Glomerular endothelial cell (primary cell): ENCODE results near the gene PHYHD1. TPM values are rescaled to one million over a fixed set of nuclear protein-coding genes. Genes with fewer than 3 reads are reported as not detected.

Experiments used
- DNase-seq: peaks from one replicate; pipeline ENCODE4 v3.0.0-alpha.2; 2011; ENCODE audit warnings: low read depth, low spot score; ENCODE audit errors: extremely low read depth
- total RNA-seq: library from RNA; depleted of rRNA; stranded (reverse); fragments of >200 nt; gene quantifications from 2 replicates; pipeline ENCODE4 v1.2.3, GENCODE V29; 2015

The PHYHD1 gene
- total RNA-seq, result 0.23 and 2.9 TPM in 2 replicates

DNA sequence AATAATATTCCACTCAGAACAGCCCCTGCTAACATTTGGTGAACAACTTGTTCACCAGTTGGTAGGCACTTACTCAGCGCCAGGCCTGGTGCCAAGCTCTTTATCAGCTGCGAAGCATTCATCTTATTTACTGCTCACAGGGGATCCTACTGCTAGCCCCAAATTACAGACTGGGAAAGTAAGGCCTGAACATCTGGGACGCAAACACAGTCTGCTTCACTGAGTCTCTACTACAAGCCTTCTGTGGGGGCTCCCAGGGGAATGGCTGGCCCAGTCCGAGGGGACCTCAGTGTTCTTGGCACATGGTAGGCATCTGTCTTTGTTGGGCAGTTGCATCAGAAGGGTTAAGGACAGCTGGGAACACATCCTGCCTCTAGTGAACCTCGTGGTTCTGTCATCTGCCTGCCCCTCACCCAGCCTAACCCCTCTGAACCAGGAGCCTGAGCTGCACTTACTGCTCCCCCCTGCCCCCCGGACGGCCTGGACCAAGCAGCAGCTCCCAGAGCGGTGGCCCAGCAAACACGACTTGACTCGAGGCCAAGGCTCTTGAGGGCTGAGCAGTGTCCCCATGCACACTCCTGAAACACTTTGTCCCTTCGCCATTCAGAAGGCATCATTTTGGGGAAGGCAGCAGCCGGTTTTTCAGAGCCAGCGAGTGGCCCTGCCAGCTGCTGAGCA is at the start of gene PHYHD1:
TSS of gene PHYHD1 (plus strand) at position 602 of the 678 bp plus-strand sequence. CDS start 1,342 bp downstream, outside the sequence.
- DNase-seq, result no peak

DNA sequence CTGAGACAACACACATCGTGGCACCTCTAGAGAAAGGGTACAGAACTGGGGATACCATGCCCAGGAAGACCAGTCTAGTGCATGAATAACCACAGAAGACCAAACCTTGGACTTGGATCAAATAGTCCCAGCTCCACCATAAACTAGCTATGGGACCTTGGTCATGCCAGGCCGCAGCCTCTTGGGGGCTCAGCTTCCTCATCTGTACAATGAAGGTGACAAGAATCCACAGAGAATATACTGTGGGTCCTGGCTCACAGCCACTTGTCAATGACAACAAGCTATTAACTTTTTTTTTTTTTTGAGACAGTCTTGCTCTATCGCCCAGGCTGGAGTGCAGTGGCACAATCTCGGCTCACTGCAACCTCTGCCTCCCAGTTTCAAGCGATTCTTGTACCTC is 42.9 kb upstream of the PHYHD1 start:
- no peak for DNase-seq

DNA sequence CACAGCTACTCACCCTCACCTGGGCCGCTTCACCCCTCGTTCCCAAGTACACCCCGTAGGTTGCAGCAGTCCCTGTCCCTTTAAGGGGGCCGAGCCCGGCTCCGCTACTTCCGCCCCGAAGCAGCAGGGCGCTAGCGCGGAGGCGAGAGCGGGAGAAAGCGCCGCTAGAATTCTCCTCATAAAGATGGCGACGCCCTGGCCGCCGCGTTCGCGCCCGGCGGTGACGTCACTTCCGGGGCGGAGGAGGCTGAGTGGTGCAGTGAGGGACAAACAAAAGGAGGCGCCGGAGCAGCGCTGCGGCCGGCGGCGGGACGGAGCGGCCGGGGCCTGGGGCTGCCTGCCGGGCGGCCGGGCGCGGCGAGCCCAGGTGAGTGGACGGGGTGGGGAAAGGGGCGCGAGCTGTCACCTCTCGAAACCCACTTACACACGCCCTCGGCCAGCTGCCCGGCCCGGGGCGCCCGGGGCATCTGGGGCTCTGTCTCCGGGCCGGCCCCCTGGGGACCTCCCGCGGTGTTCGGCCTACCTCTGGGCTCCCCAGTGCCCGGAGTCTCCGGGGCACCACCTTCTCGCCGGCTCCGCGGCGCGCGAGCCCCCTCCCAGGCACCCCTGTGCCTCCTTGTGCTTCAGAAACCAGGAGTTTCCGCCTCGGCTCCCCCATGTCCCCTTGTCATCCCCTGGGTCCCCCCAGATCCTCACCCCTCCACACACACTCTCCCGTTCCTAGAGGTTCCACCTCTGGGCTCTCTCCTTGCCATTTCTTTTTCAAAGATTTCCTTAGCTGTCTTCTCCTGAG is 38.7 kb upstream of the PHYHD1 start, which contains the start of the genes KYAT1 and LRRC8A:
TSS of gene KYAT1 (minus strand) at position 67 of the 793 bp plus-strand sequence. CDS start 36,545 bp downstream, outside the sequence.
TSS of gene LRRC8A (plus strand) at position 250 of the 793 bp plus-strand sequence. CDS start 25,032 bp downstream, outside the sequence.
- no peak for DNase-seq

DNA sequence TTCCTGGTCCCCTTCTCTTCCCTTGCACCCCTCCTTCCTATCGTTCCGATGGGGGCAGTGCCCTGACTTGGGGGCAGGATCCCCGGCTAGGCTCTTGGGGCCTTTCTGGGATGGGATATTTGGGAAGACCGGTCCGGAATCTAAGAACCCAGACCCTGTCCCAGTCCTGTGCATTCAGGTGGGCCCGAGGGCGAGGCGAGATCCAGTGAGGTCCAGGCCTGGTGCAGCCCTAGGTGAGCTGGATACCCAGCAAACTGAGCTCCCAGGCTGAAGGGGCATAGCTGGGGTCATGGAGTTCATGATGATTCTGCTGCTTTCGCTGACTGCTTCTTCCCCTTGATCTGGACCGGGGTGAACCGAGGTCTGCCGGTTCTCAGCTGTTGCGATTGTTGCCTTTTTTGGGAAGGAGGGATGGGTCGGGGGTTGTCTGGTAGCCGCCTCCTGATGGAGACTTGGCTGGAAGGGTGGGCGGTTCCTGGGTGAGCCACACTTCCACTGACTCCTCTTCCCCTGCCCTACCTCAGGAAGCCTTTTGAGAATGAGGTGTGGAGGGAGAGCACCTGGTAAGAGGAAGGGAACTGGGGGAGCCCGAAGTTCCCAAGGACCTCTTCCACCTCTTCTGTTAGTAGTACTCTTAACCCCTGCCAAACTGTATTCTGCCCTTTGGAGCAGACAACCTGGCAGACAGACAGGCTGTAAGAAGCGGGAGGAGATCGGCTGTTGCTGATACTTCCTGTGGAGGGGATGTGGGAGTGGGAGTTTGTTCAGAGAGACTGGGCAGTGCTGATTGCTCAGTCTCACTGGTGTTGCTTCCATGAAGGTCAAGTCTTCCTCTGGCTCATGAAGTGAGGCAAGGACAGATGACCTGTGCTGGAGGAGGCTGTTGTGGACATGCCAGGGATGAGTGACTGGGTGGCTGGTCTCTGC is 37.8 kb upstream of the PHYHD1 start:
- no peak for DNase-seq

DNA sequence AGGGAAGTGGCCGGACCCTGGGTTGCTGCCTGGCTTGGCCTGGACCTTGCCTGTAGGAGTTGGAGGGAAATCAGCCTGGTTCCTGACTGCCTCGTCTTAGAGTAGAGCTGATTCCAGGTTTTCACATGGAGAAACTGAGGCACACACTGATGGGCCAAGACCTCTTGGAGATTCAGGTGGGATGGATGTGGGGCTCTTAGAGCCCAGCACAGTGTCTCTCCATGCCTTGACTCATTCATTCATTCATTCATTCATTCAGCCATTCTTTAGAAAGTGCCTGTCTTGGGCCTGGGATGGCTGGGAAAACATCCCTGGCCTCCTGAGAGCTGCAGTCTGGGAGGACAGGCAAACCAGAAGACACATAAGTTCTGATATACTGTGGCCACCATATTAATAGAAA is 36.6 kb upstream of the PHYHD1 start:
- no peak for DNase-seq

DNA sequence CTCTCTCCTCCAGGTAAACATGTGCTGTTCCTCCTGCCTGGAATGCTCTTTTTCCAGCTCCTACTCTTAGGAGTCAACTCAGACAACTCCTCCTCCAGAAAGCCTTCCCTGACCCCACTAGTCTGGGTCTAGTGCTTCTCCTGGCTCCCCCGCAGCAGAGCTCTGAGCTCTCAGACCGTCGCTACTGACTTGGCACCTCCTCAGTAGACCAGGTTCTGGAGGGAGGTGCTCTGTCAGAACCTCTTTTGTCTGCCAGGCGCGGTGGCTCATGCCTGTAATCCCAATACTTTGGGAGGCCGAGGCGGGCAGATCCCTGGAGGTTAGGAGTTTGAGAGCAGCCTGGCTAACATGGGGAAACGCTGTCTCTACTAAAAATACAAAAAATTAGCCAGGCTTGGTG is 35.4 kb upstream of the PHYHD1 start:
- DNase-seq, result no peak

DNA sequence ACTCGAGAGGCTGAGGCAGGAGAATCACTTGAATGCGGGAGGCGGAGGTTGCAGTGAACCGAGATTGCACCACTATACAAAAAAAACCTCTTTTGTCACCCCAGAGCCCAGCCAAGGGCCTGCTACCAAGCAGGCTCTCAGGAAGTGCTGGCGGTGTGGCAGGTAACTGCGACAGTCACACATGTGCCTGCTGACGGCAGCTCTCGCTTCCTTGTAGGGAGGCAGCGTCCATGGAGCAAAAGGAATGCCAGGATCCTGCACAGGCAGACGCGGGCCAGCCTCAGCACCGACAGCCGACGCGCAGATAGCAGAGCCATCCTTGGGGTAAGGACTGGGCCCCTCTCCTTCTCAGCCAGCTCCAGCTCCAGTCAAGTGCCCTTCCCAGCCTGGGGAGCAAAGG is 35.0 kb upstream of the PHYHD1 start:
- DNase-seq, result no peak

DNA sequence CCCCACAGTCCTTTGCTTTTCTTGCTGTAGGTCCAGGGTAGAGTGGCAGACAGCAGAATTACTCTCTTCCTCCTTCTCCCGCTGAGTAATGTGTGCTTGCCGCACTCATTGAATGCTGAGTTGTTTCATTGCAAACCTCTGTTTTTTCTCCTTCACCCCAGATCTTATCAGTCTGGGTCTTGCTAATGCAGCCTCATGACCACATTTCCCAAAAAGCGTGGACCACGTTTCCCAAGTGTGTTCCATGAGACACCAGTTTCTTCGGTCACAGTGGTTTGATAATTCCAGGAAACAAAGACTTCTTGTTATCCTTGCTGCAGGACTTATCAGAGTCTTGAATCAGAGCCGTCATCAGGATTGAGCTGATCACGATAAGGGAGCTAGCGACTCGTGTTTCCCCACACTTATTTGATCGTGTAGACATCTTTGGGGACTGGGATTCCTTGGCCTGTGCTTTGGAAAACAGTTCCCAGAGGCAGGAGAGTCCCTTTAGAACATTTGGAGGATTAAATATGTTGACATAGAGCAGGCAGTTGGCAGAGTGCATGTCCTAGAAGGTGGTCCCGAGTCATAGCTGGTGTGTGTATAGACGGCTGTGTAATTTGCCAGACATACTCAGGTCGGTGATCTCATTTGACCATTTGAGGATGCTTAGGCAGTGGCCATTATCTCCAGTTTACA is 34.4 kb upstream of the PHYHD1 start:
- DNase-seq, result no peak

DNA sequence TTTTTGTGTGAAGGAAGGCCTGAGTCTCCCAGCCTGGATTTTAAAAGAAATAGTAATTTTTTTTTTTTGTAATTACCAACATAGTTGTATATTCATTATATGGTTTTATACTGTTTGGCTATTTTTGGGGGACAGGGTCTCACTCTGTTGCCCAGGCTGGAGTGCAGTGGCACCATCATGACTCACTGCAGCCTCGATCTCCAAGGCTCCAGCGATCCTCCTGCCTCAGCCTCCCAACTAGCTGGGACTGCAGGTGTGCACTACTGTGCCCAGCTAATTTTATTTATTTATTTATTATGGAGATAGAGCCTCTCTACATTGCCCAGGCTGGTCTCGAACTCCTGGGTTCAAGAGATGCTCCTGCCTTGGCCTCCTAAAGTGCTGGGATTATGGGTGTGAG is 33.7 kb upstream of the PHYHD1 start:
- DNase-seq, result no peak

DNA sequence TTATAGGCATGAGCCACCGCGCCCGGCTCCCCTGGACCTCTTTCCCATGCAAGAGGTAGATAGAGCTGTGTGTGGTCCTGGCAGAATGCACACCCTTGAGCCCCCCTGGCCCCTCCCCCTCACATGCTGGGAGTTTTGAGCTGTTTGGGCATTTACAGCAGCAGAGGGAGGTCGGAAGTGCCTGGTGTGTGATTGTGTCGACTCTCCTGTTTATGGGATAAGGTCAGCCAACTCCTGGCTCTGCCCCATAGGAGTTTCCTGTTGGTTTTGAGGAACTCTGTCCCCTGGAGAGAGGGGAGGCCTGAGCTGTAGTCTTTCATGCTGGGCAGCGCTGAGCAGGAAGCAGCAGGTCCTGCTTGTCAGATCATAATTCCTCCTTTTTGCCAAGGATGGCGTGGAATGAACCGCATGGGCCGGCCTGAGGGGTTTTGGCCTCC is 32.9 kb upstream of the PHYHD1 start:
- DNase-seq, result no peak

DNA sequence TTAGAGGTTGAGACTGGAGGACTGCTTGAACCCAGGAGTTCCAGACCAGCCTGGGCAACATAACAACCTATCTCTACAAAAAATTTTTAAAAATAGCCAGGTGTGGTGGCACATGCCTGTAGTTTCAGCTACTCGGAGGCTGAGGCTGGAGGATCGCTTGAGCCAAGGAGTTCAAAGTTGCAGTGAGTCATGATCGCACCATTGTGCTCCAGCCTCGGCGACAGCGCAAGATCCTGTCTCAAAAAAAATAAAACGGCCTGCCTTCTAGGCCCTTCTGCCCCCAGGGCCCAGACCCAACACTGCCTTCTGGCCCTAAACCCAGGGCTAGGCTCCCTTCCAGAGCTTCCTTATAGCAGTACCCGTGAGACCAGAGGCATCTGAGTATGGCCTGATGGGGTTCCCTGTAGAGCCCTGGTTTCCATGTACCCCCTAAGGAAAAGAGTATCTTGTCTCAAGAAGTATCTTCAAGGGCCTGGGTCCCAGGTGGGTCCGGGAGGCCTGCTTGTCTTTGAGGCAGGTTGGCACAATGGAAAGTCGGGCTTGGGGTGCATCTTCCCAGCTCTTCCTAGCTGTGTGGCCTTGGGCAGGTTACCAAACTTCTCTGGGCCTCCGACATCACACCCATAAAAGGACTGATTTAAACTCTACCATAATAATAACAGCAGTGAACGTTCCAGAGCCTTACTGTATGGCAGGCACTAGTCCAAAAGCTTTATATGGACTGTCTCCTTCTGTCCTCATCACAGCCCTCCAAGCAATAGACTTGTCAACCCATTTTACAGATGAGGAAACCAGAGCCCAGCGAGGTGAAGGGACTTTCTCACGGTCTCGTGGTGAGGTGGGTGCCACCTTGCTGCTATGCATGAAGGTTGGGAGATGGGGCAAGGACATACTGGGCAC is 29.2 kb upstream of the PHYHD1 start:
- DNase-seq, result no peak

DNA sequence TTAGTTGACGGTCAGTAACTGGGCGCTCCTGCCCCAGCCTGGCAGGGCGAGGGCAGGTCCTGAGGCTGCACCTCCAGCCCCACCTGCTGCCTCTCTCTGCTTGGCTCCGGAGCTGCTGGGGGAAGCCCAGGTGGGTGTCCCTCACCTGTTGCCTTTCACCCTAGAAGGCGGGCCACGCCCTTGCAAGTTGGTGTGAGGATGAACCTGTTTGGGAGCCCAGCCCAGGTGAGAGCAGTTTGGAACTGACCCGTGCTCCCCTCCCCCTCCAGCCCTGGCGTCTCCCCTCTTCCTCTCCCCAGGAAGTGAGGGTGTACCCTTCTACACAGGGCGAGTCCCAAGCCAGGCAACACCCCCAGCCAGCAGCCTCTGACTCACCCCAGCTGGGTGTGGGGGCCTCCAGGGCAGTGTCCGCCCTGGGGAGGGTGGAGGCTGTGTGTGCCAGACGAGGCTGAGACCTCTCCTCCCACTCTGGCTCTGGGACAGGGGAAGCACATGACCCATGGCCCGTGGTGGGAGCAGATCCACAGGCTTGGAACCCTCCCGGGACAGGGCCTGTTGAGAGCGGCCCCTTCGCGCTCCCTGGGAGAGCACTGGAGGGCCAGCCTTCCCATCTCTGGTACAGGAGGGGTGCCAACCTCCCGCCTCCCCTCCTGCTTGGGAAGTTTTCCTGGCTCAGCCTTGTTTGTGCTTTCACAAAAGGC is 28.4 kb upstream of the PHYHD1 start:
- DNase-seq, result no peak

DNA sequence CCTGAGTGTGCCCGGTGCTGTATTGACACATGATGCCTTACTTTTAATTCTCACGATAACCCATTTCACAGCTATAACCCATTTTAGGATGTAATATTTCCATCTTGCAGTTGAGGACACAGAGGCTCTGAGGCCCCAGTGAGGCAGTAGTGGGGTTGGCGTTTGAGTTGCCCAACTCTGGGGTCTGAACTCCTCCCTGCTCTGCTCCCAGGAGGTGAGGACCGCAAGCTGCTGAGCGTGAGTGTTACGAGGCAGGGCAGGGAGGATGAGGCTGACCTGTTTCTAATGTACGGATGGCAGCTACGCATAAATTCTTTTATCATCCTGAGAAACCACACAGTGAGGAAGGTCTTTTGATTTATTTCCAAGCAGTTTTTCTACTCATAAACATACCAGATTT is 27.4 kb upstream of the PHYHD1 start:
- DNase-seq, result no peak

DNA sequence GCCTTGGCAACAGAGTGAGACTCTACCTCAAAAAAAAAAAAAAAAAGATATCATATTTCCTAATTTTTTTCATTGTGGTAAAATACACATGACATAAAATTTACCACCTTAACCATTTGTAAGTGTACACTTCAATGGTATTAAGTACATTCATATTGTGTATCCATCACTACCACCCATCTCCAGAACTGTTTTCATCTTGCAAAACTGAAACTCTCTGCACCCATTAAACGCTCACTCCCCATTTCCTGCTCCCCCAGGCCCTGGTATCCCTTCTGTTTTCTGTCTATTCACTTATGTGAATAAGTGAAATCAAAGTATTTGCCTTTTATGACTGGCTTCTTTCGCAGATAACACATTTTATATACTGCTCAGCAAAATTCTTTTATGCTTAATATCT is 26.0 kb upstream of the PHYHD1 start:
- DNase-seq, result no peak

DNA sequence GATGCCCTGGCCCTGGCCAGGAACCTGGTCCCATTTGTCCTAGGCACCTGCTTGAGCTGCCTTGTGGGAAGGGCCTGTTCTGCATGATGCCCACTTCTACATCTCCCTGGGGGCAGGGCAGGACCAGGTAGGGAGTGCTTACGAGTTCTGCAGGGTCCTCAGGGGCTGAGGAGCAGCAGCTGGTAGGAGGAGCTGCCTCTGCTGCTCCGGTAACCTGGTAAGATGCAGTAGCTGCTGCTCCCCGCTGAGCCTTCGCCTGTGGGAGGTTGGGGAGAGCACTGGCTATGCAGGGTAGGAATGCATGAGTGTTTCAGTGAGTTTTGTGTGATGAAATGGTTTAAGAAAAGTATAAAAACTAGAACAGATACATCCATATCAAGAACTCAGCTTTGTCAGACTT is 25.2 kb upstream of the PHYHD1 start:
- DNase-seq, result no peak

DNA sequence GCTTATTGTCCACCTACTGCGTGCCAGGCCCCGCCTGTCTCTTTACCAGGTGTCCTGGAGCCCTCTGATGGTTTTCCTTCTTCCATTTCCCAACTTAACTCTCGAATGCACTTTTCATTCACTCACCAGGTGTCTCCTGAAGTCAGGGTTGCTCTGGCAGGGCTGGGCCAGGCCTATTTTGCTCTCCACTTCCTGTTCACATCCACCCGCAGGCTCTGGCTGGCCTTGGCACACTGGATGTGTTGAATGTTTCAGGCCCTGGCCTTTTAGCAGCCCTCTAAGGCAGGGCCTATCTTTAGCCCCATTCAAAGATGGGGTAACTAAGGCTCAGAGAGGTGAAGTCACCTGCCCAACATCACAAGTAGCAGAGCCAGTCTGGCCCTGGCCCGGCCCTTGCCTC is 22.4 kb upstream of the PHYHD1 start:
- no peak for DNase-seq

DNA sequence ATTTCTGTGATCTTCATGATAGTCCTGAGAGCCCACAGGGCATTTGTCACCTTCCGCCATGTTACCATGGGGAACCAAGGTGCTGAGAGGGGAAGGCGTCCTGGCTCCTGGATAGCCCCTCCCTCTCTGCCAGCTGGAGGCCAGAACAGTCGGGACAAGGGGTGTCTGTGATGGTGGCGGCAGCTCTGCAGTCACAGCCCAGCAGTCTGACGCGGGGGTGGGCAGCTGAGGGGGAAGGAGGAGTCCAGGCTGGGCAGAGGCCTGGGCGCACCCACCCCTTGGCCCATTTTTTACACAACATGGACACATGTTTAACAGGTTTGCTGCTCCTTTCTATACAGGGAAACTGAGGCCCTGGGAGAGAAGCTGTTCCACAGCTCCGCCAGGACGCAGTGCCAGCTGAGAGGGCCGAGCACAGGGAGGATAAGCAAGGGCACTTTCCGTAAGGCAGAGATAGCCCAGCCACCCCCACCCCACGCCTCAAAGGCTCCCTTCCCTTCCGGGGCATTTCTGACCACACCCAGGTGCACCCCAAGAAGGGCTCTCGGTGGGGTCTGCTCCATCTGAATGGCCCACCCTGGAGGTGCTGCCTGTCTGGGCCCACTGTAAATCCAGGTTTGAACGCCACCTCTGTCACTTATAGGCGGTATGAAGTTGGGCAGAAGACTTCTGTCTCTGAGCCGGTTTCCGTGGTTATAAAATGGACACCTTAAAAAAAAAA is 21.8 kb upstream of the PHYHD1 start:
- DNase-seq, result no peak
